ENCODE data around the gene PGLYRP1. TPM values are rescaled to one million over a fixed set of nuclear protein-coding genes. Genes with fewer than 3 reads are reported as not detected.

The PGLYRP1 gene
- total RNA-seq, 3 donors from 2014 or later = not detected

GRCh38 chr19:46040952-46041500, 18.2 kb upstream of the PGLYRP1 start, which contains the start of gene IGFL4:
Gene IGFL4 (minus strand): TSS chr19:46041002. CDS start chr19:46040962, 40 bp downstream.
- Histone ChIP-seq H3K9me3 (no peaks in the 10 kb centered on the region), H3K4me3 (no peak within 1 kb of the TSS), H3K4me1 (peaks cover 0 to 7% of the 10 kb centered on the region in 2 donors), H3K27me3 (no peaks in the 10 kb centered on the region), H3K36me3 (no peaks in the 10 kb centered on the region), H3K27ac (no peak within 1 kb of the TSS)
- intact Hi-C loops (cut with DNase I; ENCODE audit: low total_unique reads) = no loop called here
- no peak for DNase-seq (ENCODE audit: low spot score in 2 of 2)
- TF ChIP-seq CTCF (IDR thresholded peaks at IDR 0.05) = no peak
- no peak for TF ChIP-seq POLR2AphosphoS5 (IDR thresholded peaks at IDR 0.05)
- TF ChIP-seq POLR2A (IDR thresholded peaks at IDR 0.05) = no peak

GRCh38 chr19:46040125-46040524, 17.3 kb upstream of the PGLYRP1 start:
- Histone ChIP-seq H3K4me3 (no peak overlapping the region), H3K27me3 (no peaks in the 10 kb centered on the region), H3K36me3 (no peaks in the 10 kb centered on the region), H3K9me3 (no peaks in the 10 kb centered on the region), H3K27ac (no peak overlapping the region), H3K4me1 (peaks cover 0 to 7% of the 10 kb centered on the region in 2 donors)
- no peak for DNase-seq (ENCODE audit: low spot score in 2 of 2)
- intact Hi-C loops (cut with DNase I; ENCODE audit: low total_unique reads) = no loop called here
- TF ChIP-seq POLR2A (IDR thresholded peaks at IDR 0.05) (no peak), CTCF (IDR thresholded peaks at IDR 0.05) (no peak), POLR2AphosphoS5 (IDR thresholded peaks at IDR 0.05) (no peak)

- no peak for DNase-seq (ENCODE audit: low spot score in 2 of 2)
- Histone ChIP-seq H3K4me3 (no peak overlapping the region), H3K27ac (peak overlapping the region; percentile 42 to 43), H3K36me3 (no peaks in the 10 kb centered on the region), H3K4me1 (peaks cover 0 to 7% of the 10 kb centered on the region in 2 donors), H3K27me3 (no peaks in the 10 kb centered on the region), H3K9me3 (no peaks in the 10 kb centered on the region)
- TF ChIP-seq POLR2A (IDR thresholded peaks at IDR 0.05) = no peak
- TF ChIP-seq POLR2AphosphoS5 (IDR thresholded peaks at IDR 0.05) = no peak
- no peak for TF ChIP-seq CTCF (IDR thresholded peaks at IDR 0.05)
- intact Hi-C loops (cut with DNase I; ENCODE audit: low total_unique reads) = no loop called here
Observed at GRCh38 chr19:46036744-46037128, 13.9 kb upstream of the PGLYRP1 start.

GRCh38 chr19:46035986-46036743, 13.3 kb upstream of the PGLYRP1 start:
- TF ChIP-seq POLR2A (IDR thresholded peaks at IDR 0.05) (no peak), POLR2AphosphoS5 (IDR thresholded peaks at IDR 0.05) (no peak), CTCF (IDR thresholded peaks at IDR 0.05) (no peak)
- Histone ChIP-seq H3K27ac (peak overlapping the region; percentile 42 to 43), H3K9me3 (no peaks in the 10 kb centered on the region), H3K4me3 (no peak overlapping the region), H3K4me1 (peaks cover 0 to 7% of the 10 kb centered on the region in 2 donors), H3K36me3 (no peaks in the 10 kb centered on the region), H3K27me3 (no peaks in the 10 kb centered on the region)
- intact Hi-C loops (cut with DNase I; ENCODE audit: low total_unique reads) = no loop called here
- DNase-seq (ENCODE audit: low spot score in 2 of 2) = no peak

- H3K27ac ChIP-seq = no peak overlapping the region
- intact Hi-C loops (cut with DNase I; ENCODE audit: low total_unique reads) = no loop called here
- TF ChIP-seq POLR2A (IDR thresholded peaks at IDR 0.05) (no peak), CTCF (IDR thresholded peaks at IDR 0.05) (no peak), POLR2AphosphoS5 (IDR thresholded peaks at IDR 0.05) (no peak)
- no peaks in the 10 kb centered on the region for H3K27me3 ChIP-seq
- H3K9me3 ChIP-seq = no peaks in the 10 kb centered on the region
- H3K36me3 ChIP-seq = no peaks in the 10 kb centered on the region
- DNase-seq (ENCODE audit: low spot score in 2 of 2) = no peak
- H3K4me1 ChIP-seq = peaks cover 0 to 7% of the 10 kb centered on the region in 2 donors
- H3K4me3 ChIP-seq = no peak overlapping the region
Observed at GRCh38 chr19:46035546-46035945, 12.7 kb upstream of the PGLYRP1 start.
